Neural progenitor cell (in vitro differentiated cells): ENCODE measurements around the gene DDRGK1.

ENCODE experiments used
- EZH2phosphoT487 ChIP-seq: fragments of 200-600 bp; sonication (generic); IDR thresholded peaks from 2 replicates; pipeline ENCODE4 v1.6.1; 2017; ENCODE audit warnings: antibody characterized with exemption
- TF ChIP-seq, protein P1 (sequence below): fragments of 200-600 bp; sonication (generic); IDR thresholded peaks from 2 replicates; pipeline ENCODE4 v1.5.1; 2017; ENCODE audit warnings: antibody characterized with exemption, mild to moderate bottlenecking

DNA sequence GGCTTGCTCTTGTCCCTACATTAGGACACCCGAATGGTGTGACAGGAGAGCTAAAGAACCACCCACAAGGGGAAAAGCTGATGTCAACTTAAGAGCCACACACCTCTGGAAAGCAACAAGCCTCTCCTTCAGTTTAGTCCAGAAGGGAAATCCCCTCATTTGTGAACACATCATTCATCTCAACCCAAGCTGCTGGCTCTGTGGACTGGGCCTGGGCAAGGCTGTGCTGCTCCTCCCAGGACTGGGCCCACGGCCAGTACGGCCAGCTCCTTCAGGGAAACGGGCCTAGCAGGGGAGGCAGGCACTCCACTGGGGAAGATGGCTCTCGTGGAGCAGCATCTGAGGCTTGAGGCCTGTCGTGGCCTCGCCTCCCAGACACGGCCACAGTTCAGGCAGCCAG lies 47.3 kb upstream of the DDRGK1 start:
- TF ChIP-seq, protein P1, sequence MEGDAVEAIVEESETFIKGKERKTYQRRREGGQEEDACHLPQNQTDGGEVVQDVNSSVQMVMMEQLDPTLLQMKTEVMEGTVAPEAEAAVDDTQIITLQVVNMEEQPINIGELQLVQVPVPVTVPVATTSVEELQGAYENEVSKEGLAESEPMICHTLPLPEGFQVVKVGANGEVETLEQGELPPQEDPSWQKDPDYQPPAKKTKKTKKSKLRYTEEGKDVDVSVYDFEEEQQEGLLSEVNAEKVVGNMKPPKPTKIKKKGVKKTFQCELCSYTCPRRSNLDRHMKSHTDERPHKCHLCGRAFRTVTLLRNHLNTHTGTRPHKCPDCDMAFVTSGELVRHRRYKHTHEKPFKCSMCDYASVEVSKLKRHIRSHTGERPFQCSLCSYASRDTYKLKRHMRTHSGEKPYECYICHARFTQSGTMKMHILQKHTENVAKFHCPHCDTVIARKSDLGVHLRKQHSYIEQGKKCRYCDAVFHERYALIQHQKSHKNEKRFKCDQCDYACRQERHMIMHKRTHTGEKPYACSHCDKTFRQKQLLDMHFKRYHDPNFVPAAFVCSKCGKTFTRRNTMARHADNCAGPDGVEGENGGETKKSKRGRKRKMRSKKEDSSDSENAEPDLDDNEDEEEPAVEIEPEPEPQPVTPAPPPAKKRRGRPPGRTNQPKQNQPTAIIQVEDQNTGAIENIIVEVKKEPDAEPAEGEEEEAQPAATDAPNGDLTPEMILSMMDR: no peak
- no peak for TF ChIP-seq EZH2phosphoT487
